ENCODE results near the gene GHRHR.

GHRHR gene

DNA sequence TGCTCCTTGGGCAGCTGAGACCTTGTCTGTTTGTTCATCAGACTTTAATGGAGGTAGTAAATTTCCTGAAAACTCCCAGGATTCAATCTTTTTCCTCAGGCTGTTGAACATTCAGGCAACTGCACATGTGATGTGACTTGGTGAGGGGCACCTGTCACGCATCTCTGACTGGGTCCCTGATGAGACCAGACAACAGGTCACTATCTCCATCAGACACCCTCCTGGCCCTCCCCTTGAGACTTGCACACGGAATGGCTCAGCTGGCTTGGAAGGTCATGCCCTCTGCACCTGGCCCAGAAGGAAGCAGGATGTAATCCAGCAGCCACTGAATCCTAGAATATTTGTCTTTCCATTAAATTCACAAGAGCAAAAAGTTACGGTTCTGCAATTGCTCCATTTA lies 36.2 kb upstream of the GHRHR start:
- no peaks in the 10 kb centered on the region for H3K9me3 ChIP-seq (ENCODE audit: insufficient read depth, low read length, severe bottlenecking)
- H3K4me2 ChIP-seq (ENCODE audit: insufficient read depth, low read length) = no peak overlapping the region
- H3K27me3 ChIP-seq (ENCODE audit: insufficient read depth, low read length, poor library complexity) = peaks cover 4% of the 10 kb centered on the region
- H2AFZ ChIP-seq (ENCODE audit: low read depth, low read length) = no peak overlapping the region
- DNase-seq (no peak), ATAC-seq (ENCODE audit: insufficient read depth, low read depth) (no peak)
- H3K36me3 ChIP-seq (ENCODE audit: insufficient read depth, low read length) = no peaks in the 10 kb centered on the region
- H3K4me1 ChIP-seq (ENCODE audit: insufficient read depth, low read length) = no peaks in the 10 kb centered on the region
- no peak overlapping the region for H3K9ac ChIP-seq (ENCODE audit: low read depth, low read length)
- H3K4me3 ChIP-seq (ENCODE audit: low read depth in 1 of 2, low read length in 2 of 2) = no peak overlapping the region
- no peaks in the 10 kb centered on the region for H3K79me2 ChIP-seq (ENCODE audit: insufficient read depth, low read length)
- no peak overlapping the region for H3K27ac ChIP-seq (ENCODE audit: low read length)
- H4K20me1 ChIP-seq (ENCODE audit: insufficient read depth, low read length) = no peaks in the 10 kb centered on the region
- TF ChIP-seq EZH2 (IDR thresholded peaks at IDR 0.05; ENCODE audit: borderline replicate concordance, low read depth, low read length, severe bottlenecking) = no peak
- TF ChIP-seq, protein P1, sequence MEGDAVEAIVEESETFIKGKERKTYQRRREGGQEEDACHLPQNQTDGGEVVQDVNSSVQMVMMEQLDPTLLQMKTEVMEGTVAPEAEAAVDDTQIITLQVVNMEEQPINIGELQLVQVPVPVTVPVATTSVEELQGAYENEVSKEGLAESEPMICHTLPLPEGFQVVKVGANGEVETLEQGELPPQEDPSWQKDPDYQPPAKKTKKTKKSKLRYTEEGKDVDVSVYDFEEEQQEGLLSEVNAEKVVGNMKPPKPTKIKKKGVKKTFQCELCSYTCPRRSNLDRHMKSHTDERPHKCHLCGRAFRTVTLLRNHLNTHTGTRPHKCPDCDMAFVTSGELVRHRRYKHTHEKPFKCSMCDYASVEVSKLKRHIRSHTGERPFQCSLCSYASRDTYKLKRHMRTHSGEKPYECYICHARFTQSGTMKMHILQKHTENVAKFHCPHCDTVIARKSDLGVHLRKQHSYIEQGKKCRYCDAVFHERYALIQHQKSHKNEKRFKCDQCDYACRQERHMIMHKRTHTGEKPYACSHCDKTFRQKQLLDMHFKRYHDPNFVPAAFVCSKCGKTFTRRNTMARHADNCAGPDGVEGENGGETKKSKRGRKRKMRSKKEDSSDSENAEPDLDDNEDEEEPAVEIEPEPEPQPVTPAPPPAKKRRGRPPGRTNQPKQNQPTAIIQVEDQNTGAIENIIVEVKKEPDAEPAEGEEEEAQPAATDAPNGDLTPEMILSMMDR (IDR thresholded peaks at IDR 0.05; ENCODE audit: borderline replicate concordance, extremely low read depth, low read length, poor library complexity, severe bottlenecking) = no peak

GRCh38 chr7:30928254-30928872 lies 35.4 kb upstream of the GHRHR start:
- Histone ChIP-seq H3K27ac (ENCODE audit: low read length) (no peak overlapping the region), H3K9ac (ENCODE audit: low read depth, low read length) (no peak overlapping the region), H3K79me2 (ENCODE audit: insufficient read depth, low read length) (no peaks in the 10 kb centered on the region), H2AFZ (ENCODE audit: low read depth, low read length) (no peak overlapping the region), H3K9me3 (ENCODE audit: insufficient read depth, low read length, severe bottlenecking) (no peaks in the 10 kb centered on the region), H4K20me1 (ENCODE audit: insufficient read depth, low read length) (no peaks in the 10 kb centered on the region), H3K4me2 (ENCODE audit: insufficient read depth, low read length) (no peak overlapping the region), H3K36me3 (ENCODE audit: insufficient read depth, low read length) (no peaks in the 10 kb centered on the region), H3K4me3 (ENCODE audit: low read depth in 1 of 2, low read length in 2 of 2) (no peak overlapping the region), H3K27me3 (ENCODE audit: insufficient read depth, low read length, poor library complexity) (peaks cover 4% of the 10 kb centered on the region), H3K4me1 (ENCODE audit: insufficient read depth, low read length) (no peaks in the 10 kb centered on the region)
- DNase-seq (peak; percentile 1), ATAC-seq (ENCODE audit: insufficient read depth, low read depth) (no peak)
- TF ChIP-seq, protein P1 (IDR thresholded peaks at IDR 0.05; ENCODE audit: borderline replicate concordance, extremely low read depth, low read length, poor library complexity, severe bottlenecking) = no peak
- no peak for TF ChIP-seq EZH2 (IDR thresholded peaks at IDR 0.05; ENCODE audit: borderline replicate concordance, low read depth, low read length, severe bottlenecking)

DNA sequence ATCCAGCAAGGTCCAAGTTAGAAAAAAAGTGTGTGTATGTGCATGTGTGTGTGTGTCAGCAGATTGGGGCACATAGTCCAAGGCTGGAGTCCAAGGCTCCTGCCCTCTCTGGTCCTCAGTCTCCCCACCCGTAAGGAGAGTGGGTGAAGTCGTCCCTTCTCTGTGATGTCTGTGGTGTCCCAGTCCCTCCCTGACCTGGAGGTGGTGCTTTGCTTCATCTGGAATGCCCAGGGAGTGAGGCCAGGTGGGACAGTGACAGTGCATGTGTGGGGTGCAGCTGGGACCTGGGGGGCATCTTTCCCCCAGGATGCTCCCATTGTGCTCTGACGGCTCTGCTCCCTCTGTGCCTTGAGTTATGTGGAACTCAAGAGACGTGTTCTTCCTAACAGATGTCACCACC lies 34.1 kb upstream of the GHRHR start:
- no peaks in the 10 kb centered on the region for H3K79me2 ChIP-seq (ENCODE audit: insufficient read depth, low read length)
- no peak overlapping the region for H3K27ac ChIP-seq (ENCODE audit: low read length)
- no peak overlapping the region for H3K4me2 ChIP-seq (ENCODE audit: insufficient read depth, low read length)
- H3K9ac ChIP-seq (ENCODE audit: low read depth, low read length) = no peak overlapping the region
- H3K4me3 ChIP-seq (ENCODE audit: low read depth in 1 of 2, low read length in 2 of 2) = no peak overlapping the region
- no peaks in the 10 kb centered on the region for H3K4me1 ChIP-seq (ENCODE audit: insufficient read depth, low read length)
- H2AFZ ChIP-seq (ENCODE audit: low read depth, low read length) = no peak overlapping the region
- H3K9me3 ChIP-seq (ENCODE audit: insufficient read depth, low read length, severe bottlenecking) = no peaks in the 10 kb centered on the region
- H3K36me3 ChIP-seq (ENCODE audit: insufficient read depth, low read length) = no peaks in the 10 kb centered on the region
- TF ChIP-seq EZH2 (IDR thresholded peaks at IDR 0.05; ENCODE audit: borderline replicate concordance, low read depth, low read length, severe bottlenecking) = no peak
- TF ChIP-seq, protein P1 (IDR thresholded peaks at IDR 0.05; ENCODE audit: borderline replicate concordance, extremely low read depth, low read length, poor library complexity, severe bottlenecking) = no peak
- DNase-seq (no peak), ATAC-seq (ENCODE audit: insufficient read depth, low read depth) (no peak)
- H4K20me1 ChIP-seq (ENCODE audit: insufficient read depth, low read length) = no peaks in the 10 kb centered on the region
- H3K27me3 ChIP-seq (ENCODE audit: insufficient read depth, low read length, poor library complexity) = peaks cover 4% of the 10 kb centered on the region
